G401 (cell line): ENCODE results near the gene VN1R2. TPM values are rescaled to one million over a fixed set of nuclear protein-coding genes. Genes with fewer than 3 reads are reported as not detected.

Experiments used
- total RNA-seq: library from RNA; depleted of rRNA; stranded (reverse); fragments of >200 nt; shearing (Covaris generic); gene quantifications from 2 replicates; pipeline ENCODE4 v1.2.3, GENCODE V29; 2014; rRNA removed

Gene VN1R2
- total RNA-seq, 1 experiment from 2014 or later = not detected

Other genes with a start within 250 kb of the VN1R2 start
- not detected in 2 replicates for gene ERVV-1, start 244.4 kb upstream of the VN1R2 start, total RNA-seq
- gene ERVV-2, start 213.6 kb upstream of the VN1R2 start, total RNA-seq = not detected in 2 replicates
- 17.0 and 18.6 TPM in 2 replicates for gene ZNF160, start 154.9 kb upstream of the VN1R2 start, total RNA-seq
- gene ZNF415, start 125.4 kb upstream of the VN1R2 start, total RNA-seq = 2.3 and 3.6 TPM in 2 replicates
- 3.3 and 4.9 TPM in 2 replicates for gene ZNF347, start 99.2 kb upstream of the VN1R2 start, total RNA-seq
- not detected in 2 replicates for gene ZNF665, start 64.9 kb upstream of the VN1R2 start, total RNA-seq
- not detected in 2 replicates for gene ZNF677, start 3.4 kb upstream of the VN1R2 start, total RNA-seq
- not detected in 2 replicates for gene VN1R4, start 9.4 kb downstream of the VN1R2 start, total RNA-seq
- 10.0 and 11.5 TPM in 2 replicates for gene ZNF845, start 75.5 kb downstream of the VN1R2 start, total RNA-seq
- gene ZNF525, start 107.4 kb downstream of the VN1R2 start, total RNA-seq = 11.9 and 23.0 TPM in 2 replicates
- 10.3 and 13.8 TPM in 2 replicates for gene ZNF765, start 136.9 kb downstream of the VN1R2 start, total RNA-seq
- gene ZNF761, start 173.7 kb downstream of the VN1R2 start, total RNA-seq = 10.3 and 17.7 TPM in 2 replicates
- 0.37 and 0.75 TPM in 2 replicates for gene ZNF813, start 209.4 kb downstream of the VN1R2 start, total RNA-seq